AG20443 (cell line): ENCODE results near the gene KRTAP5-2.
"Not testable (repeated sequence)": the region's sequence is repeated elsewhere in the genome, so short reads cannot be mapped to it uniquely, and the experiment has no call there.

Experiments used
- DNase-seq: peaks from one replicate; pipeline ENCODE4 v3.0.0; 2012; ENCODE audit warnings: low spot score, mixed read lengths

KRTAP5-2 gene

GRCh38 chr11:1589996-1590395 is 8.1 kb downstream of the KRTAP5-2 start:
- DNase-seq = no peak

- DNase-seq = not testable (repeated sequence)
Measured at GRCh38 chr11:1589191-1589963, 8.7 kb downstream of the KRTAP5-2 start.

- no peak for DNase-seq
Measured at GRCh38 chr11:1586699-1587098, 11.4 kb downstream of the KRTAP5-2 start.

GRCh38 chr11:1584661-1585370 is 13.3 kb downstream of the KRTAP5-2 start, which contains the start of gene KRTAP5-1:
Gene KRTAP5-1 (minus strand): TSS chr11:1585283. CDS start chr11:1585249, 34 bp downstream.
- not testable (repeated sequence) for DNase-seq

- not testable (repeated sequence) for DNase-seq
Measured at GRCh38 chr11:1582909-1583308, 15.2 kb downstream of the KRTAP5-2 start.

GRCh38 chr11:1581976-1582375 is 16.1 kb downstream of the KRTAP5-2 start:
- DNase-seq = no peak

GRCh38 chr11:1576825-1577224 is 21.3 kb downstream of the KRTAP5-2 start:
- DNase-seq = no peak

- DNase-seq = not testable (repeated sequence)
Measured at GRCh38 chr11:1575756-1576155, 22.3 kb downstream of the KRTAP5-2 start.

GRCh38 chr11:1574933-1575242 is 23.2 kb downstream of the KRTAP5-2 start:
- no peak for DNase-seq

GRCh38 chr11:1574238-1574932 is 23.7 kb downstream of the KRTAP5-2 start:
- peak; percentile 89 for DNase-seq

GRCh38 chr11:1573903-1574237 is 24.2 kb downstream of the KRTAP5-2 start:
- no peak for DNase-seq

GRCh38 chr11:1573077-1573902 is 24.8 kb downstream of the KRTAP5-2 start:
- DNase-seq = no peak

GRCh38 chr11:1572197-1573076 is 25.7 kb downstream of the KRTAP5-2 start, which contains the start of gene DUSP8:
Gene DUSP8 (minus strand): TSS chr11:1572271. CDS start chr11:1565826, 6,445 bp downstream.
- peak; percentile 98 for DNase-seq

GRCh38 chr11:1571760-1572196 is 26.3 kb downstream of the KRTAP5-2 start:
- DNase-seq = no peak

- no peak for DNase-seq
Measured at GRCh38 chr11:1570896-1571759, 27.0 kb downstream of the KRTAP5-2 start.

GRCh38 chr11:1570531-1570895 is 27.6 kb downstream of the KRTAP5-2 start:
- DNase-seq = no peak

- no peak for DNase-seq
Measured at GRCh38 chr11:1570001-1570453, 28.1 kb downstream of the KRTAP5-2 start.

- no peak for DNase-seq
Measured at GRCh38 chr11:1569251-1569780, 28.8 kb downstream of the KRTAP5-2 start.

GRCh38 chr11:1568441-1568911 is 29.6 kb downstream of the KRTAP5-2 start:
- no peak for DNase-seq
